ENCODE measurements around the gene TMC2. TPM values are rescaled to one million over a fixed set of nuclear protein-coding genes. Genes with fewer than 3 reads are reported as not detected.

The TMC2 gene
- total RNA-seq, 1 experiment from 2014 or later, result not detected

GRCh38 chr20:2687514-2687913, 151.1 kb downstream of the TMC2 start:
- ChIA-PET POLR2A (no interaction called here), CTCF (no interaction called here)
- no peak overlapping the region for H3K4me3 Mint-ChIP-seq (ENCODE audit: unreplicated experiment)
- no peaks in the 10 kb centered on the region for H3K9me3 Mint-ChIP-seq (ENCODE audit: unreplicated experiment)
- TF ChIP-seq CTCF (IDR thresholded peaks at IDR 0.05; ENCODE audit: unreplicated experiment), result no peak
- DNase-seq (ENCODE audit: unreplicated experiment), result no peak
- peaks cover 8% of the 10 kb centered on the region for H3K4me1 Mint-ChIP-seq (ENCODE audit: insufficient read depth, unreplicated experiment)
- intact Hi-C loops (cut with micrococcal nuclease), result no loop called here
- no peak overlapping the region for H3K27ac Mint-ChIP-seq (ENCODE audit: low read depth, unreplicated experiment)
- no TSS peak for BruUV-seq (replicated peaks)
- H3K27me3 Mint-ChIP-seq (ENCODE audit: insufficient read depth, unreplicated experiment), result peaks cover 48% of the 10 kb centered on the region
- H3K36me3 Mint-ChIP-seq (ENCODE audit: insufficient read depth, unreplicated experiment), result no peaks in the 10 kb centered on the region

- peaks cover 44% of the 10 kb centered on the region for H3K27me3 Mint-ChIP-seq (ENCODE audit: insufficient read depth, unreplicated experiment)
These were observed 151.7 kb downstream of the TMC2 start for GRCh38 chr20:2688041-2688591.

GRCh38 chr20:2690213-2690612, 153.8 kb downstream of the TMC2 start:
- Mint-ChIP-seq H3K27ac (ENCODE audit: low read depth, unreplicated experiment) (no peak overlapping the region), H3K4me1 (ENCODE audit: insufficient read depth, unreplicated experiment) (peaks cover 8% of the 10 kb centered on the region), H3K27me3 (ENCODE audit: insufficient read depth, unreplicated experiment) (peaks cover 53% of the 10 kb centered on the region), H3K4me3 (ENCODE audit: unreplicated experiment) (no peak overlapping the region), H3K36me3 (ENCODE audit: insufficient read depth, unreplicated experiment) (no peaks in the 10 kb centered on the region), H3K9me3 (ENCODE audit: unreplicated experiment) (no peaks in the 10 kb centered on the region)
- no peak for DNase-seq (ENCODE audit: unreplicated experiment)
- intact Hi-C loops (cut with micrococcal nuclease), result no loop called here
- ChIA-PET CTCF (interaction anchor here (0.6 kb wide), 1 partner anchor 266 kb away, joined by 3 read pairs; no protein-coding TSS in a partner anchor), POLR2A (interaction anchor here (0.6 kb wide), 1 partner anchor 1365 kb away, joined by 3 read pairs; no protein-coding TSS in a partner anchor)
- BruUV-seq (replicated peaks), result no TSS peak
- no peak for TF ChIP-seq CTCF (IDR thresholded peaks at IDR 0.05; ENCODE audit: unreplicated experiment)

More at GRCh38 chr20:2688041-2688591, 151.7 kb downstream of the TMC2 start:
- ChIA-PET CTCF (interaction anchor here (0.6 to 1.4 kb wide), 5 partner anchors 21 to 329 kb away, joined by 3 read pairs; no protein-coding TSS in a partner anchor), POLR2A (no interaction called here)
- no peaks in the 10 kb centered on the region for H3K9me3 Mint-ChIP-seq (ENCODE audit: unreplicated experiment)
- peak; percentile 16 for TF ChIP-seq CTCF (IDR thresholded peaks at IDR 0.05; ENCODE audit: unreplicated experiment)
- intact Hi-C loops (cut with micrococcal nuclease), result no loop called here
- H3K27ac Mint-ChIP-seq (ENCODE audit: low read depth, unreplicated experiment), result no peak overlapping the region
- no peaks in the 10 kb centered on the region for H3K36me3 Mint-ChIP-seq (ENCODE audit: insufficient read depth, unreplicated experiment)
- no peak overlapping the region for H3K4me3 Mint-ChIP-seq (ENCODE audit: unreplicated experiment)
- peaks cover 8% of the 10 kb centered on the region for H3K4me1 Mint-ChIP-seq (ENCODE audit: insufficient read depth, unreplicated experiment)
- DNase-seq (ENCODE audit: unreplicated experiment), result no peak
- no TSS peak for BruUV-seq (replicated peaks)

GRCh38 chr20:2690718-2691117, 154.3 kb downstream of the TMC2 start:
- Mint-ChIP-seq H3K4me1 (ENCODE audit: insufficient read depth, unreplicated experiment) (peaks cover 8% of the 10 kb centered on the region), H3K4me3 (ENCODE audit: unreplicated experiment) (no peak overlapping the region), H3K9me3 (ENCODE audit: unreplicated experiment) (no peaks in the 10 kb centered on the region), H3K36me3 (ENCODE audit: insufficient read depth, unreplicated experiment) (no peaks in the 10 kb centered on the region), H3K27me3 (ENCODE audit: insufficient read depth, unreplicated experiment) (peaks cover 58% of the 10 kb centered on the region), H3K27ac (ENCODE audit: low read depth, unreplicated experiment) (no peak overlapping the region)
- POLR2A ChIA-PET, result interaction anchor here (0.6 kb wide), 1 partner anchor 33 kb away, joined by 3 read pairs; no protein-coding TSS in a partner anchor
- TF ChIP-seq CTCF (IDR thresholded peaks at IDR 0.05; ENCODE audit: unreplicated experiment), result no peak
- CTCF ChIA-PET, result no interaction called here
- no peak for DNase-seq (ENCODE audit: unreplicated experiment)
- intact Hi-C loops (cut with micrococcal nuclease), result no loop called here
- BruUV-seq (replicated peaks), result no TSS peak

Measured in MCF 10A (cell line).